Hematopoietic multipotent progenitor cell treated with erythropoietin and hydrocortisone succinate and interleukin-3 and kit ligand, for 4 days (in vitro differentiated cells): ENCODE measurements around the gene ZNF772.
A peak's percentile ranks its signal among the peaks of the same experiment; 100 is the strongest.

Experiments used
- DNase-seq: peaks from one replicate; pipeline ENCODE4 v3.0.0-alpha.2; 2015

The ZNF772 gene

DNA sequence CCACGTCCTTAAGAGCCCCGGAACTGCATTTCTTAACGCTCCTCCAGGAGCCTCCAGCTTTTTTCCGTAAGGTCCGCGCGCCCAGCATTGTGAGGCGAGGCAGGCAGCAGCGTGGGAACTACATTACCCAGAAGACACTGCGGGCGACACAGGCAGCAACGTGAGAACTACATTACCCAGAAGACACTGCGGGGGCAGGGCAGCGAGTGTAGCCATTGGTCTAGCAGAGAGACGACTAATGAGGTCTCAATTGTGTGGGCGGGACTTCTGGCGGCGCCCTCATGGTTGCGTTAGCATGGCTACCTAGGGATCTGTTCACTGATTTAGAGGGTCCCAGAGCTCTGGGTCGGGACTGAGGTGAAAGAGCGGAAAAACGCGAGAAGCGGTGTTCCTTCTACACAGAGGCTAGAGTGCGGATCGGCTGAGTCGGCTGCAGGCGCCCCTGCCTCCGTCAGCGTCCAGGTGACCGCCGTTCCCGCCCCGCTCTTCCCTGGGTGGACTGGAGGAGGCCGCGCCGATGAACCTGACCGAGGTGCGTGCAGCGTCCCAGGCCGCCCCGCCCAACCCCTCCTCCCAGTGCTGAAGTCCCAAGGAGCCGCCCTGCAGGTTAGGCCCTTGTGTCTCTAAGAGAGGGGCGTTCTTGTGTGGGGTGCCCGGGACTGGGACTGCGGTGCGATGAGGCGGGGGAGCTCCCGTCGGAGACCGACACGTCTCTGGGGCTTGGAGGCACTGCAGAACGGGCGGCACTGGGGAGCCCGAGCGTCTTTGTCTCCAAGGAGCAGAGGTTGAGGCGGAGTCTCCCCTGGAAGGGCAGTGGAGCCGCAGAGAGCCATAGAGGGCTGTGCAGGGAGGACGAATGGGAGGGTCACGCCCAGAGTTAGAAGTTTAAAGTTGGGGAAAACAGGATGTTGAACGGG lies 42.0 kb downstream of the ZNF772 start, which contains the start of gene ZNF749:
TSS of gene ZNF749 (plus strand) at position 264 of the 917 bp plus-strand sequence. CDS start at position 518, 254 bp downstream.
- DNase-seq: peak; percentile 99

- no peak for DNase-seq
These were observed 42.8 kb downstream of the ZNF772 start for GRCh38 chr19:57434386-57435061.

- DNase-seq: no peak
These were observed 56.3 kb downstream of the ZNF772 start for GRCh38 chr19:57421037-57421436.

- no peak for DNase-seq
These were observed 57.9 kb downstream of the ZNF772 start for GRCh38 chr19:57419439-57419838.
